Subcutaneous abdominal adipose tissue (tissue), 5 donors: ENCODE results near the gene SH2D3C.

Source experiments
- H3K27ac ChIP-seq: one replicate; pipeline ENCODE4 v1.7.0; 2013; ENCODE audit warnings: low read depth, mild to moderate bottlenecking, inconsistent platforms, low read length, moderate library complexity
- H3K27me3 ChIP-seq, 5 donors: one replicate each; pipeline ENCODE4 v1.7.0; 2013; ENCODE audit warnings: low read length in 5 of 5, inconsistent platforms in 1 of 5; ENCODE audit not compliant: control insufficient read depth in 5 of 5, insufficient read depth in 4 of 5
- H3K36me3 ChIP-seq, 5 donors: one replicate each; pipeline ENCODE4 v1.7.0; 2013; ENCODE audit warnings: low read length in 5 of 5; ENCODE audit not compliant: control insufficient read depth in 5 of 5, insufficient read depth in 5 of 5
- H3K4me1 ChIP-seq, 5 donors: one replicate each; pipeline ENCODE4 v1.7.0; 2013; ENCODE audit warnings: low read length in 5 of 5, mild to moderate bottlenecking in 3 of 5, moderate library complexity in 1 of 5; ENCODE audit not compliant: control insufficient read depth in 5 of 5, insufficient read depth in 5 of 5
- H3K4me3 ChIP-seq, 5 donors: one replicate each; pipeline ENCODE4 v1.7.0; 2013; ENCODE audit warnings: low read length in 5 of 5, low read depth in 1 of 5
- H3K9ac ChIP-seq, 5 donors: one replicate each; pipeline ENCODE4 v1.7.0; 2013; ENCODE audit warnings: low read length in 5 of 5, mild to moderate bottlenecking in 4 of 5, moderate library complexity in 3 of 5
- H3K9me3 ChIP-seq, 5 donors: one replicate each; pipeline ENCODE4 v1.7.0; 2013; ENCODE audit warnings: low read length in 5 of 5; ENCODE audit not compliant: control insufficient read depth in 5 of 5
- donor health status: healthy.
- donor health status: healthy.
- donor health status: healthy.
- donor health status: healthy.
- donor health status: healthy.

Gene SH2D3C

GRCh38 chr9:127705577-127706379 is 72.7 kb downstream of the SH2D3C start:
- H3K27me3 ChIP-seq, result peaks cover 3 to 13% (median 10%) of the 10 kb centered on the region in 5 donors
- no peak overlapping the region for H3K27ac ChIP-seq
- H3K4me1 ChIP-seq, result peaks cover 0 to 6% (median 0%) of the 10 kb centered on the region in 5 donors
- no peaks in the 10 kb centered on the region for H3K9me3 ChIP-seq
- no peak overlapping the region for H3K9ac ChIP-seq
- no peaks in the 10 kb centered on the region for H3K36me3 ChIP-seq
- no peak overlapping the region for H3K4me3 ChIP-seq

- Histone ChIP-seq H3K27me3 (peaks cover 3 to 13% (median 10%) of the 10 kb centered on the region in 5 donors), H3K9me3 (no peaks in the 10 kb centered on the region), H3K27ac (no peak overlapping the region), H3K9ac (no peak overlapping the region), H3K4me3 (no peak overlapping the region), H3K36me3 (no peaks in the 10 kb centered on the region), H3K4me1 (peaks cover 0 to 16% (median 10%) of the 10 kb centered on the region in 5 donors)
Measured at GRCh38 chr9:127703289-127703946, 75.0 kb downstream of the SH2D3C start.

GRCh38 chr9:127700594-127701255 is 77.7 kb downstream of the SH2D3C start:
- peaks cover 0 to 17% (median 11%) of the 10 kb centered on the region in 5 donors for H3K4me1 ChIP-seq
- H3K9me3 ChIP-seq, result no peaks in the 10 kb centered on the region
- no peak overlapping the region for H3K4me3 ChIP-seq
- no peak overlapping the region for H3K27ac ChIP-seq
- no peak overlapping the region for H3K9ac ChIP-seq
- peaks cover 0 to 7% (median 4%) of the 10 kb centered on the region in 5 donors for H3K27me3 ChIP-seq
- no peaks in the 10 kb centered on the region for H3K36me3 ChIP-seq

- H3K27ac ChIP-seq, result peak overlapping the region; percentile 84
- peaks cover 0 to 17% (median 11%) of the 10 kb centered on the region in 5 donors for H3K4me1 ChIP-seq
- no peak overlapping the region for H3K9ac ChIP-seq
- H3K4me3 ChIP-seq, result no peak overlapping the region
- no peaks in the 10 kb centered on the region for H3K36me3 ChIP-seq
- H3K27me3 ChIP-seq, result peaks cover 0 to 4% (median 2%) of the 10 kb centered on the region in 5 donors
- H3K9me3 ChIP-seq, result no peaks in the 10 kb centered on the region
Measured at GRCh38 chr9:127700140-127700539, 78.3 kb downstream of the SH2D3C start.

- H3K4me3 ChIP-seq, result peak overlapping the region in 4 of 5 donors; percentile 29 to 49 (median 47)
- peak overlapping the region; percentile 84 for H3K27ac ChIP-seq
- peak overlapping the region in 3 of 5 donors; percentile 35 to 52 (median 45) for H3K9ac ChIP-seq
- H3K4me1 ChIP-seq, result peaks cover 0 to 17% (median 11%) of the 10 kb centered on the region in 5 donors
- no peaks in the 10 kb centered on the region for H3K36me3 ChIP-seq
- H3K27me3 ChIP-seq, result peaks cover 0 to 4% (median 0%) of the 10 kb centered on the region in 5 donors
- no peaks in the 10 kb centered on the region for H3K9me3 ChIP-seq
Measured at GRCh38 chr9:127698985-127699670, 79.3 kb downstream of the SH2D3C start.

- Histone ChIP-seq H3K36me3 (peaks cover 0 to 4% (median 4%) of the 10 kb centered on the region in 5 donors), H3K4me1 (peaks cover 0 to 17% (median 11%) of the 10 kb centered on the region in 5 donors), H3K4me3 (no peak overlapping the region), H3K27ac (no peak overlapping the region), H3K9ac (no peak overlapping the region), H3K27me3 (no peaks in the 10 kb centered on the region), H3K9me3 (no peaks in the 10 kb centered on the region)
Measured at GRCh38 chr9:127698386-127698785, 80.1 kb downstream of the SH2D3C start.

GRCh38 chr9:127697575-127697974 is 80.9 kb downstream of the SH2D3C start:
- H3K36me3 ChIP-seq, result peaks cover 0 to 10% (median 7%) of the 10 kb centered on the region in 5 donors
- no peaks in the 10 kb centered on the region for H3K27me3 ChIP-seq
- no peaks in the 10 kb centered on the region for H3K9me3 ChIP-seq
- H3K4me3 ChIP-seq, result no peak overlapping the region
- H3K9ac ChIP-seq, result no peak overlapping the region
- no peak overlapping the region for H3K27ac ChIP-seq
- H3K4me1 ChIP-seq, result peaks cover 0 to 17% (median 11%) of the 10 kb centered on the region in 5 donors

GRCh38 chr9:127694890-127695720 is 83.4 kb downstream of the SH2D3C start:
- Histone ChIP-seq H3K9me3 (no peaks in the 10 kb centered on the region), H3K27me3 (no peaks in the 10 kb centered on the region), H3K27ac (no peak overlapping the region), H3K4me1 (peaks cover 0 to 17% (median 11%) of the 10 kb centered on the region in 5 donors), H3K4me3 (no peak overlapping the region), H3K9ac (no peak overlapping the region), H3K36me3 (peaks cover 3 to 33% (median 28%) of the 10 kb centered on the region in 5 donors)

- H3K4me1 ChIP-seq, result peaks cover 0 to 20% (median under 1%) of the 10 kb centered on the region in 5 donors
- no peak overlapping the region for H3K4me3 ChIP-seq
- H3K36me3 ChIP-seq, result peaks cover 3 to 48% (median 37%) of the 10 kb centered on the region in 5 donors
- no peak overlapping the region for H3K9ac ChIP-seq
- H3K9me3 ChIP-seq, result no peaks in the 10 kb centered on the region
- H3K27me3 ChIP-seq, result no peaks in the 10 kb centered on the region
- H3K27ac ChIP-seq, result no peak overlapping the region
Measured at GRCh38 chr9:127693697-127694096, 84.8 kb downstream of the SH2D3C start.
